Glomerular endothelial cell (primary cell): ENCODE measurements around the gene CUTC. TPM values are rescaled to one million over a fixed set of nuclear protein-coding genes. Genes with fewer than 3 reads are reported as not detected.

Experiments used
- total RNA-seq: library from RNA; depleted of rRNA; stranded (reverse); fragments of >200 nt; gene quantifications from 2 replicates; pipeline ENCODE4 v1.2.3, GENCODE V29; 2015

Gene CUTC
- total RNA-seq, 1 donor from 2014 or later, result 13.1 TPM

Other genes with a start within 250 kb of the CUTC start
- not detected in 2 replicates for gene NKX2-3, start 199.3 kb upstream of the CUTC start, total RNA-seq
- gene SLC25A28, start 111.8 kb upstream of the CUTC start, total RNA-seq, result 14.8 and 16.2 TPM in 2 replicates
- 15.4 and 20.7 TPM in 2 replicates for gene ENTPD7, start 72.7 kb upstream of the CUTC start, total RNA-seq
- 20.3 and 32.6 TPM in 2 replicates for gene COX15, start 107 bp upstream of the CUTC start, total RNA-seq
- 0.10 and 0.70 TPM in 2 replicates for gene ABCC2, start 50.4 kb downstream of the CUTC start, total RNA-seq